Measurements from ENCODE around the gene KRTAP9-8.

- no peak for TF ChIP-seq EZH2 (IDR thresholded peaks at IDR 0.05; ENCODE audit: insufficient read depth, poor library complexity, severe bottlenecking)
- no peak for TF ChIP-seq EZH2phosphoT487 (IDR thresholded peaks at IDR 0.05; ENCODE audit: insufficient read depth, low read depth)
Observed at GRCh38 chr17:41226051-41226450, 11.7 kb upstream of the KRTAP9-8 start.
